ENCODE results near the gene ARHGAP42.

DNA sequence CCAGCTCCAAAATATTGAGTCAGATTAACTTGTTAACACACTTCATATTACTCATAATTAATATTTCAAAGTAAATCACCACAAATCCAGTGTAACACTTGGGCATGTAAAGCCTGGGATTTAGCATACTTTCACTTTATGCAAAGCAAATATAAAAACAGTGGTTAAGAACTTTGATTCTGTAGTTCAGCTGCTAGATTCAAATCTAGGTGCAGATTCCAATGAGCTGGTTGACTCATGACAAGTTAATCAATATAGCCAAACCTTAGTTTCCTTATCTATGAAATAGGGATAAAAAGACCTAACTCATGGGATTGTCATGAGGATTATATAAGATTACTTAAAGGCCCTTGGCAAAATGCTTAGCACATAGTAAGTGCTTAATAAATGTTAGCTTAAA lies 45.9 kb downstream of the ARHGAP42 start:
- no peak for TF ChIP-seq ZFP3 (CRISPR knock-in tag; IDR thresholded peaks at IDR 0.05)
- no peak for TF ChIP-seq ESRRG (CRISPR knock-in tag; IDR thresholded peaks at IDR 0.05)
- TF ChIP-seq ZFP30 (CRISPR knock-in tag; IDR thresholded peaks at IDR 0.05): no peak
- no peak for TF ChIP-seq RARB (CRISPR knock-in tag; IDR thresholded peaks at IDR 0.05)
- TF ChIP-seq ARNTL (CRISPR knock-in tag; IDR thresholded peaks at IDR 0.05; ENCODE audit: borderline replicate concordance, low read depth): no peak
- TF ChIP-seq, protein P1, sequence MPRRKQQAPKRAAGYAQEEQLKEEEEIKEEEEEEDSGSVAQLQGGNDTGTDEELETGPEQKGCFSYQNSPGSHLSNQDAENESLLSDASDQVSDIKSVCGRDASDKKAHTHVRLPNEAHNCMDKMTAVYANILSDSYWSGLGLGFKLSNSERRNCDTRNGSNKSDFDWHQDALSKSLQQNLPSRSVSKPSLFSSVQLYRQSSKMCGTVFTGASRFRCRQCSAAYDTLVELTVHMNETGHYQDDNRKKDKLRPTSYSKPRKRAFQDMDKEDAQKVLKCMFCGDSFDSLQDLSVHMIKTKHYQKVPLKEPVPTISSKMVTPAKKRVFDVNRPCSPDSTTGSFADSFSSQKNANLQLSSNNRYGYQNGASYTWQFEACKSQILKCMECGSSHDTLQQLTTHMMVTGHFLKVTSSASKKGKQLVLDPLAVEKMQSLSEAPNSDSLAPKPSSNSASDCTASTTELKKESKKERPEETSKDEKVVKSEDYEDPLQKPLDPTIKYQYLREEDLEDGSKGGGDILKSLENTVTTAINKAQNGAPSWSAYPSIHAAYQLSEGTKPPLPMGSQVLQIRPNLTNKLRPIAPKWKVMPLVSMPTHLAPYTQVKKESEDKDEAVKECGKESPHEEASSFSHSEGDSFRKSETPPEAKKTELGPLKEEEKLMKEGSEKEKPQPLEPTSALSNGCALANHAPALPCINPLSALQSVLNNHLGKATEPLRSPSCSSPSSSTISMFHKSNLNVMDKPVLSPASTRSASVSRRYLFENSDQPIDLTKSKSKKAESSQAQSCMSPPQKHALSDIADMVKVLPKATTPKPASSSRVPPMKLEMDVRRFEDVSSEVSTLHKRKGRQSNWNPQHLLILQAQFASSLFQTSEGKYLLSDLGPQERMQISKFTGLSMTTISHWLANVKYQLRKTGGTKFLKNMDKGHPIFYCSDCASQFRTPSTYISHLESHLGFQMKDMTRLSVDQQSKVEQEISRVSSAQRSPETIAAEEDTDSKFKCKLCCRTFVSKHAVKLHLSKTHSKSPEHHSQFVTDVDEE (CRISPR knock-in tag; IDR thresholded peaks at IDR 0.05): no peak
- TF ChIP-seq, protein P2, sequence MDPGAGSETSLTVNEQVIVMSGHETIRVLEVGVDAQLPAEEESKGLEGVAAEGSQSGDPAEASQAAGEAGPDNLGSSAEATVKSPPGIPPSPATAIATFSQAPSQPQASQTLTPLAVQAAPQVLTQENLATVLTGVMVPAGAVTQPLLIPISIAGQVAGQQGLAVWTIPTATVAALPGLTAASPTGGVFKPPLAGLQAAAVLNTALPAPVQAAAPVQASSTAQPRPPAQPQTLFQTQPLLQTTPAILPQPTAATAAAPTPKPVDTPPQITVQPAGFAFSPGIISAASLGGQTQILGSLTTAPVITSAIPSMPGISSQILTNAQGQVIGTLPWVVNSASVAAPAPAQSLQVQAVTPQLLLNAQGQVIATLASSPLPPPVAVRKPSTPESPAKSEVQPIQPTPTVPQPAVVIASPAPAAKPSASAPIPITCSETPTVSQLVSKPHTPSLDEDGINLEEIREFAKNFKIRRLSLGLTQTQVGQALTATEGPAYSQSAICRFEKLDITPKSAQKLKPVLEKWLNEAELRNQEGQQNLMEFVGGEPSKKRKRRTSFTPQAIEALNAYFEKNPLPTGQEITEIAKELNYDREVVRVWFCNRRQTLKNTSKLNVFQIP (CRISPR knock-in tag; IDR thresholded peaks at IDR 0.05; ENCODE audit: borderline replicate concordance, low read depth): no peak
- TF ChIP-seq, protein P3, sequence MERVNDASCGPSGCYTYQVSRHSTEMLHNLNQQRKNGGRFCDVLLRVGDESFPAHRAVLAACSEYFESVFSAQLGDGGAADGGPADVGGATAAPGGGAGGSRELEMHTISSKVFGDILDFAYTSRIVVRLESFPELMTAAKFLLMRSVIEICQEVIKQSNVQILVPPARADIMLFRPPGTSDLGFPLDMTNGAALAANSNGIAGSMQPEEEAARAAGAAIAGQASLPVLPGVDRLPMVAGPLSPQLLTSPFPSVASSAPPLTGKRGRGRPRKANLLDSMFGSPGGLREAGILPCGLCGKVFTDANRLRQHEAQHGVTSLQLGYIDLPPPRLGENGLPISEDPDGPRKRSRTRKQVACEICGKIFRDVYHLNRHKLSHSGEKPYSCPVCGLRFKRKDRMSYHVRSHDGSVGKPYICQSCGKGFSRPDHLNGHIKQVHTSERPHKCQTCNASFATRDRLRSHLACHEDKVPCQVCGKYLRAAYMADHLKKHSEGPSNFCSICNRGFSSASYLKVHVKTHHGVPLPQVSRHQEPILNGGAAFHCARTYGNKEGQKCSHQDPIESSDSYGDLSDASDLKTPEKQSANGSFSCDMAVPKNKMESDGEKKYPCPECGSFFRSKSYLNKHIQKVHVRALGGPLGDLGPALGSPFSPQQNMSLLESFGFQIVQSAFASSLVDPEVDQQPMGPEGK (CRISPR knock-in tag; IDR thresholded peaks at IDR 0.05; ENCODE audit: borderline replicate concordance): no peak
- no peak for TF ChIP-seq ZNF70 (CRISPR knock-in tag; IDR thresholded peaks at IDR 0.05)
- TF ChIP-seq, protein P4, sequence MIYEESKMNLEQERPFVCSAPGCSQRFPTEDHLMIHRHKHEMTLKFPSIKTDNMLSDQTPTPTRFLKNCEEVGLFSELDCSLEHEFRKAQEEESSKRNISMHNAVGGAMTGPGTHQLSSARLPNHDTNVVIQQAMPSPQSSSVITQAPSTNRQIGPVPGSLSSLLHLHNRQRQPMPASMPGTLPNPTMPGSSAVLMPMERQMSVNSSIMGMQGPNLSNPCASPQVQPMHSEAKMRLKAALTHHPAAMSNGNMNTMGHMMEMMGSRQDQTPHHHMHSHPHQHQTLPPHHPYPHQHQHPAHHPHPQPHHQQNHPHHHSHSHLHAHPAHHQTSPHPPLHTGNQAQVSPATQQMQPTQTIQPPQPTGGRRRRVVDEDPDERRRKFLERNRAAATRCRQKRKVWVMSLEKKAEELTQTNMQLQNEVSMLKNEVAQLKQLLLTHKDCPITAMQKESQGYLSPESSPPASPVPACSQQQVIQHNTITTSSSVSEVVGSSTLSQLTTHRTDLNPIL (CRISPR knock-in tag; IDR thresholded peaks at IDR 0.05; ENCODE audit: low read depth): no peak
